Activated T-helper 1 cell treated with anti-CD3 and anti-CD28 coated beads, Interleukin-2, amount 50 U/mL, for 16 hours (primary cell): ENCODE data around the gene RHBDL2.
"Not testable (repeated sequence)": the region's sequence is repeated elsewhere in the genome, so short reads cannot be mapped to it uniquely, and the experiment has no call there.

Experiments used
- DNase-seq, 2 donors: peaks; one replicate each; pipeline ENCODE4 v3.0.0-alpha.2; 2020; ENCODE audit warnings: low read depth in 1 of 2, low spot score in 1 of 2

RHBDL2 gene, protein sequence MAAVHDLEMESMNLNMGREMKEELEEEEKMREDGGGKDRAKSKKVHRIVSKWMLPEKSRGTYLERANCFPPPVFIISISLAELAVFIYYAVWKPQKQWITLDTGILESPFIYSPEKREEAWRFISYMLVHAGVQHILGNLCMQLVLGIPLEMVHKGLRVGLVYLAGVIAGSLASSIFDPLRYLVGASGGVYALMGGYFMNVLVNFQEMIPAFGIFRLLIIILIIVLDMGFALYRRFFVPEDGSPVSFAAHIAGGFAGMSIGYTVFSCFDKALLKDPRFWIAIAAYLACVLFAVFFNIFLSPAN

GRCh38 chr1:38941527-38942019 is at the start of gene RHBDL2:
Gene RHBDL2 (minus strand): TSS chr1:38941830. CDS start chr1:38919212, 22,618 bp downstream.
- DNase-seq: no peak

DNA sequence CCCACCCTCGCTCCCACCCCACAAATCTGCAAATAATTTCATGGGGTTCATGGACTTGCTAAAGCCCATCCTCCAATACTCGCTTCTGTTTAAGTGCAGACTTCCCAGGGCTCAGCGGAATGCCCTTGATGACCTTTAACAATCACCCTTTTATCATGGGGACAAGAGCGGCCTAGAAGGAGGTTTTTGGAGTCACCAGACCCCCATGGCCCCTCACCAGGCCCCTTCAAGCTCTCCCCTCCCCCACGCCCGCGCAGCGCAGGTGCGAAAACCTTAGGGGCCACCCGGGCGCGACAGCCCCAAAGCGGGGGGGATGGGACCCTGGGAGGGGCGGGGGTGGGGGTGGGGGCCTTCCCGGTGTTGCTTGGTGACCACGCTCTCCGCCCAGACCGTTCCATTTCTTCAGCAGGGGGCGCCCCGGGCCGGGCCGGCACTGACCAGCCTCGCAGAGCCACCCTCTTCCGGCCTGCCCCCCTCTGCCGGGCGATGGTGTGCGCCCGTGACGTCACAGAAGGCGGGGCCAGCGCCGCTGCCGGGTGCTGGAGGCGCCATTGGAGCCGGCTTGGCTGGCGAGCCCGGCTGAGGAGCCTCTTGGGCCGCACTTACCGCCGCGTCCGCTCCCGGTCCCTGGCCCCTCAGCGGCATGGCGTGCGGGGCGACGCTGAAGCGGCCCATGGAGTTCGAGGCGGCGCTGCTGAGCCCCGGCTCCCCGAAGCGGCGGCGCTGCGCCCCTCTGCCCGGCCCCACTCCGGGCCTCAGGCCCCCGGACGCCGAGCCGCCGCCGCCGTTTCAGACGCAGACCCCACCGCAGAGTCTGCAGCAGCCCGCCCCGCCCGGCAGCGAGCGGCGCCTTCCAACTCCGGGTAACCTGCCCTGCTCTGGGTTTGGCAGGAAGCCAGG is 49.4 kb upstream of the RHBDL2 start, which contains the start of gene AKIRIN1:
Gene AKIRIN1 (plus strand): TSS at position 539 of the 900 bp plus-strand sequence. CDS start 105 bp downstream, at position 644.
- DNase-seq: peak; percentile 87 to 96

- no peak for DNase-seq
Measured at GRCh38 chr1:38990386-38990737, 48.7 kb upstream of the RHBDL2 start.

GRCh38 chr1:38989979-38990378 is 48.3 kb upstream of the RHBDL2 start:
- DNase-seq: no peak

DNA sequence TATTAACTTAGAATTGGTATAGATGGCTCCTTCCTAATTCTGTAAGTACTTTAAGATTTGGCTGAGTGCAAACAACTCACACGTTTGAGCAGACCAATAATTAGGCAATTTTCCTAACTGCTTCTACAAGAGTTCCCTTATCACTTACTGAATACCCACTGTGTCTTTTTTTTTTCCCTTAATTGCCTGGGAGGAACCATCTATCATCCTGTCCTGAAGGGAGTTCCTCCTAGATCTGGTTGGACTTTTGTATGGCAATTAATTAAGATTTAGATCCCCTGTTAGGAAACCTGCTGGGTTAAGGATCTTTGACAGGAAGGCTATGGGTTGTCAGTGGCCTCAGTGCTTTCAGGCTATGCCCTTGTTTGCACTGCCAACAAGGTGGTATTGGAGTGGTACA is 37.8 kb upstream of the RHBDL2 start:
- not testable (repeated sequence) for DNase-seq

DNA sequence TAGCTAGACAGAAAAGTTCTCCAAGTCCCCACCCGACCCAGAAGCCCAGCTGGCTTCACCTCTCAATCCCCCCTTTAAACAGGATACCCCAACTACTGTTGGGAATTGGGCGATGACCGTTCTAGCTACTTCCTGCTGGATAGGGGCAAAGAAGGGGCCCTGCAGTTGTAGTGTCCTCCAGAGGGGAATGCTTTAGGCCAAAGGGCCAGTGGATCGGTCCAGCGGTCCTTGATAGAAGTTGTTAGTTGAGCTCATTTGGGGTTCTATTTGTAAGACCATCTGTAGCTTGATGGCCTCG is 36.6 kb upstream of the RHBDL2 start:
- not testable (repeated sequence) for DNase-seq

DNA sequence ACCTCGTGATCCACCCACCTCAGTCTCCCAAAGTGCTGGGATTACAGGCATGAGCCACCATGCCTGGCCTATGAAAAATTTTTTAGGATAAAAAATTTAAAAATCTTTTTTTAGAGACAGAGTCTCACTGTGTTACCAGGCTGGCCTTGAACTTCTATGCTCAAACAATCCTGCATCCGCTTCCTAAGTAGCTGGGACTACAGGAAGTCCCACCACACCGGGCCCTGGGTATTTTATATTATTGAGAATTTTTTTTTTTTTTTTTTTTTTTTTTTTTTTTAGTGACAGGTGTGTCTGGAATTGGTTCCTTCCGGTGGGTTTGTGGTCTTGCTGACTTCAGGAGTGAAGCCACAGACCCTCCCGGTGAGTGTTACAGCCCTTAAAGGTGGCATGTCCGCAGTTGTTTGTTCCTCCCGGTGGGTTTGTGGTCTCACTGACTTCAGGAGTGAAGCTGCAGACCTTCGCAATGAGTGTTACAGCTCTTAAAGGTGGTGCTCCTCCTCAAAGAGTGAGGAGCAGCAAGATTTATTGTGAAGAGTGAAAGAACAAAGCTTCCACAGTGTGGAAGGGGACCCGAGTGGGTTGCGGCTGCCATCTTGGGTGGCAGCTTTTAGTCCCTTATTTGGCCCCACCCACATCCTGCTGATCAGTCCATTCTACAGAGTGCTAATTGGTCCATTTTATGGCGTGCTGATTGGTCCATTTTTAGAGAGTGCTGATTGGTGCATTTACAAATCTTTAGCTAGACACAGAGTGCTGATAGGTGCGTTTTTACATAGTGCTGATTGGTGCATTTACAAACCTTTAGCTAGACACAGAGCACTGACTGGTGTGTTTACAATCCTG is 36.0 kb upstream of the RHBDL2 start:
- DNase-seq: peak; percentile 25 to 52

GRCh38 chr1:38973659-38974437 is 32.2 kb upstream of the RHBDL2 start:
- DNase-seq: no peak

- DNase-seq: not testable (repeated sequence)
Measured at GRCh38 chr1:38973145-38973544, 31.5 kb upstream of the RHBDL2 start.

DNA sequence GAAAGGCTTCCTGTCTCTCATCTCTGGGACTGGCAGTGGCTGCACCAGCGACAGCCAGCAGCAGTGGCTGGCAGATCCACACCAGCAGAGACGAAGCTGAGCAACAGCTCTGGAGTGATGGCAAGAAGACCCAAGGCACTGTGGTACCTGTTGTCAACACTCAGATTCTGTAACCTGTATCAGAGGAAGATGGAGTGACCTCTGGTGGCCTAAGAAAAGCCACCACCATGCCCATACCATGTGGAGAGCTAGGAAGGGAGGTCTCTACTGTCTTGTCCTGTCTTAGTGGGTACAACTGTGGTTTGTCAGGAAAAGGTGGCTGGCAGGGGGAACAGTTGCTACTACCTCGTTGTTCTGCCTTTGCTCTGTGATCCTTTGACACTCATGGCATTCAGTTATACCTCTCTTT is 22.5 kb upstream of the RHBDL2 start:
- DNase-seq: no peak

GRCh38 chr1:38962560-38962959 is 20.9 kb upstream of the RHBDL2 start:
- no peak for DNase-seq

DNA sequence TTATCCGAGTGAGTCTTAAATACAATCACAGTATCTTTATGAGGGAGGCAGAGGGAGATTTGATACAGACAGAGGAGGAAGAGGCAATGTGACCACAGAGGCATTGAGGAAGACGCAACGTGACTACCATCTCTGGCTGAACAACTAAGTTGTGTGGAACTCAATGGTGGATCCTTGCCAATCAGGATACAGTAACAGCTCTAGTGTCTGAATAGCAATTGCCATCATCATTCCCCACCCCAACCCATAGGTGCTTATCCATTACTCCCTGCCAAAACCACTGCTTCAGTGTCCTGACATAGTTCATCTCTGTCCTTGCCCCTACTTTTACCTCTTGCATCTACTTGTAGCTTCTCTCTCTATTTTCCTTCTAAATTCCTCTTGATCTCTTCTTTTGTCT is 20.5 kb upstream of the RHBDL2 start:
- DNase-seq: no peak

DNA sequence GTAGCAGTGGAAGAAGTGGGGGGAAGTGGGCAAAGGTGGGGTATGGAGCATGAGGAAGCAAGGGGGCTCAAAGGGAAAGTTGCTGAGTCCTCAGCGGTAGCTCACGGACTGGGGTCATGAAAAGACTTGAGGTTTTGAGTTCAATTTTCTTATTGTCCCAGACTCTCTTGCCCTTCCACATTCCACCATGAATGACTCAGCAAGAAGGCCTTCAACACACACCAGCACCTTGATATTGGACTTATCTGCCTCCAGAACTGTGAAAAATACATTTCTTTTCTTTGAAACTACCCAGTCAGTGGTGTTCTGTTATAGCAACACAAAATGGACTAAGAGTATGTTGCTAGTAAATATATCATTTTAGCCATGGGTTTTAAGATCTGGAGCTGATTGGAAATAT is 17.3 kb upstream of the RHBDL2 start:
- no peak for DNase-seq

GRCh38 chr1:38953433-38953860 is 11.8 kb upstream of the RHBDL2 start:
- no peak for DNase-seq

DNA sequence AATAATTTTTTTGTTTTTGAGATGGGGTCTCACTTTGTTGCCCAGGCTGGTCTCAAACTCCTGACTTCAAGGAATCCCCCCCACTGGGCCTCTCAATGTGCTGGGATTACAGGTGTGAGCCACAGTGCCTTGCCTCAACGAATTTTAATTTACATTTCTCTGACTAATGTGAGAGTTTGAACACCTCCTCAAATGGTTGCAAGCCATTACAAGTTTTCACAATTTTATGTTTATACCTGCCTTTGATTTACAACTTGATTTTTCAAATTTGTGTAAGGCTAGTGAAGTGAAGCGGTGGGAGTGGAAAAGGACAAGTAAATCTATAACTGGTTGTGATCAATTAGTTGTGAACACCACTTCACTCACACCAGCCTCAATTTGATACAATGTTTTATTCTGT is 8.9 kb upstream of the RHBDL2 start:
- DNase-seq: no peak

GRCh38 chr1:38944547-38944946 is 2.9 kb upstream of the RHBDL2 start:
- DNase-seq: no peak

GRCh38 chr1:38942664-38943428 is 1.2 kb upstream of the RHBDL2 start:
- no peak for DNase-seq

- no peak for DNase-seq
Measured at GRCh38 chr1:38941093-38941492, 537 bp downstream of the RHBDL2 start.

GRCh38 chr1:38940339-38941047 is 1.1 kb downstream of the RHBDL2 start:
- DNase-seq: no peak
